ENCODE data around the gene ZBTB7B. TPM values are rescaled to one million over a fixed set of nuclear protein-coding genes. Genes with fewer than 3 reads are reported as not detected.

The ZBTB7B gene
- total RNA-seq, 1 experiment from 2014 or later, result 8.3 TPM

- DNase-seq (ENCODE audit: low spot score), result no peak
Observed at GRCh38 chr1:154988058-154988954, 14.3 kb upstream of the ZBTB7B start.

DNA sequence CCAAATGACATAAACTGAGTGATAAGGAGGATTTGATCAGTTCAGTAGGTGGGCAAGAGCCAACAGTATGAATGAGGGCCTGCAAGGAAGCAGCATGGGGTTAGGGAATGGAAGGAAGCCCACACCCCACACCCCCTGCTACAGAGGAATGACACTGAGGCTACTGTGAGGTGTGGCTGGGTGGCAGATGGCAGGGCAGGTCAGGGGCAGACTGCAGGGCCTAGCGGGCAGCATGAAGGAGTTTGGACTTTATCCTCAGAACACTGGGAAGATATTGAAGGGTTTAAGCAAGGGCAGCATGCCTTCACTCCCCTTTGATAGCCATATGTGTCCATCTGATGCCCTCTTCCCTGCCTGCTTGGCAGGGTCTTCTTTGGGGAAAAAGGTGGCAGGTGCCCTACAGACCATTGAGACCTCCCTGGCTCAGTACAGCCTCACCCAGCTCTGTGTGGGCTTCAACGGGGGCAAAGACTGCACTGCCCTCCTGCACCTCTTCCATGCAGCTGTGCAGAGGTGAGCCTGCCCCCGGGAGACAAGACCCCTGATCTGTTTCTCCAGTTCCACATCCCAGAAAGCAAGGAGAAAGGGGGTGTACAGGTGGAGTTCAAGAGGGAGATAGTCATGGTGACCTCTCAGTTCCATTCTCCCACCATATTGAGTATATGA lies 13.3 kb upstream of the ZBTB7B start:
- no peak for DNase-seq (ENCODE audit: low spot score)

- DNase-seq (ENCODE audit: low spot score), result no peak
Observed at GRCh38 chr1:154990276-154990675, 12.3 kb upstream of the ZBTB7B start.

- peak; percentile 49 for DNase-seq (ENCODE audit: low spot score)
Observed at GRCh38 chr1:154992721-154993571, 9.7 kb upstream of the ZBTB7B start.

DNA sequence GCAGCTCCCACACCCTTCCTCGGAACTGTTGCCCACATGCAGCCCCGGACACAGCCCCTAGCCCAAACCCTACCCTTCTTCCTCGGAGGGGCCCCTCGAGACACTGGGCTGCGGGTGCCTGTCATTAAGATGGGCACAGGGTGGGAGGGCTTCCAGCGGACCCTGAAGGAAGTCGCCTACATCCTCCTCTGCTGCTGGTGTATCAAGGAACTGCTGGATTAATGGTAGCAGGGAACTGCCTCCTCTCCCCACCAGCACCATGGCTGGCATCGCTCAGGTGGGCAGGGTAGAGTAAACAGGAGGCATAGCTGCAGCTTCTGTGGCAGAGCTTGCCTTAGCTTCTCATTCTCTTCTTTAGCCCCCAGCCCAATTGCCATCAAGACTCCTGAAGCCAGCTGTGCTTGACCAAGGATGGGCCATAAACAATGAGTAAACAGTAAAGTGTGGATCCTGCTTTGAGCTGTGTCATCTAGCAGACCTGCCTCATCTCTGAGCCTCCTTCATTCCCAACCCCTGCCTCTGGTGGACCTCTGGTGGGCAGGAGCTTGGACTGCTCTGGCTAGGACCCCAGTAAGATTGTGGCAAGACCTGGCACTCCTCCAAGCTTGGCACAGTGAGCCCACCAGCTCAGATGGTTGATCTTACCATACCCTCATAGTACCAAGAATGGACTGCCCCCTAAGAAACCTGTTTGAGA lies 8.9 kb upstream of the ZBTB7B start, which contains the start of gene LENEP:
TSS of gene LENEP (plus strand) at position 15 of the 697 bp plus-strand sequence. CDS start at position 37, 22 bp downstream.
- no peak for DNase-seq (ENCODE audit: low spot score)

DNA sequence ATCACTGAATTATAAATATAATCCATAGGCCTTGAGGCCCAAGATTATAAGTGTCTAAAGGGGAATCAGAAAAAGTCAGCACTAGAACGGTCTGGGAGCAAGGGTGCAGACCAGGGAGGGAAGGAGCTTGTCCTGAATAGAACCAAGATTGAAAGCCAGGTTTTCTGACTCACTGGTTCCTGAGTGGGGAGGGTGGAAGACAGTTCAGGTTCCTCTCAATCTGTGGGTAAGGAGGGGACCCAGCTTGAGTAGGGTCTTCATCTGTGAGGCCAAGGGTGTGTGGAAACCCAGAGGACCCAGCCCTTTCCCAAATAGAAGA lies 8.4 kb upstream of the ZBTB7B start:
- no peak for DNase-seq (ENCODE audit: low spot score)

DNA sequence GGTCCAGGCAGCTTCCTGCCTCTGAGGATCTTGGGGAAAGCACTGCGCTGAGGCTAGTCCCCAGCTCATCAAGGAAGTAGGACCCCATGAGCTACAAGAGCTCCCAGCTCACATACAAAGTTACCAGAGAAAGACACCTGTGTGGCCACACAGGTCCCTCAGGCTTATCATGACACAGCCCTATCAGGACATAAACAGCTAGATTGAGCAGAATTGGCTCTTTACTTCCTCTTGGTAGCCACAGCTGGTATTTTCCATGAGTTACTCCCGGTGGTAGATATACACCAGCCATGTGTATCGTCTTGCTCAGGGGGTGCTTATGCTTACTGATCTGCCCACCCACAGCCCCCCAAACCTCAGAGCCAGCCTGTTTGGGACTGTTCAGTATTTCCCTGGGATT lies 8.0 kb upstream of the ZBTB7B start:
- no peak for DNase-seq (ENCODE audit: low spot score)

DNA sequence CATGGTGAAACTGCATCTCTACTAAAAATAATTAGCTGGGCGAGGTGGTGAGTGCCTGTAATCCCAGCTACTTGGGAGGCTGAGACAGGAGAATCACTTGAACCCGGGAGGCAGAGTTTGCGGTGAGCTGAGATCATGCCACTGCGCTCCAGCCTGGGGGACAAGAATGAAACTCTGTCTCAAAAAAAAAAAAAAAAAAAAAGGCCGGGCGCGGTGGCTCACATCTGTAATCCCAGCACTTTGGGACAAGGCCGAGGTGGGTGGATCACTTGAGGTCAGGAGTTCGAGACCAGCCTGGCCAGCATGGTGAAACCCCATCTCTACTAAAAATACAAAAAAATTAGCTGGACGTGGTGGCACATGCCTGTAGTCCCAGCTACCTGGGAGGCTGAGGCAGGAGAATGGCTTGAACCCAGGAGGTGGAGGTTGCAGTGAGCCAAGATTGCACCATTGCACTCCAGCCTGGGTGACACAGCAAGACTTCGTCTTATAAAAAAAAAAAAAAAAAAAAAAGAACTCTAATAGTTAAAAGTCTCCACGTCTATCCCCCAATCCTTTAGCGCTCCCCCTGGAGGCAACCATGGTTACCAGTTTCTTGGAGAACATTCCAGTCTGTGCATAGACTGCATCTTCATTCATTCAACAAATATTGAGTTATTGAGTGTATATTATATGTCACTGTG lies 7.2 kb upstream of the ZBTB7B start:
- peak; percentile 81 for DNase-seq (ENCODE audit: low spot score)

DNA sequence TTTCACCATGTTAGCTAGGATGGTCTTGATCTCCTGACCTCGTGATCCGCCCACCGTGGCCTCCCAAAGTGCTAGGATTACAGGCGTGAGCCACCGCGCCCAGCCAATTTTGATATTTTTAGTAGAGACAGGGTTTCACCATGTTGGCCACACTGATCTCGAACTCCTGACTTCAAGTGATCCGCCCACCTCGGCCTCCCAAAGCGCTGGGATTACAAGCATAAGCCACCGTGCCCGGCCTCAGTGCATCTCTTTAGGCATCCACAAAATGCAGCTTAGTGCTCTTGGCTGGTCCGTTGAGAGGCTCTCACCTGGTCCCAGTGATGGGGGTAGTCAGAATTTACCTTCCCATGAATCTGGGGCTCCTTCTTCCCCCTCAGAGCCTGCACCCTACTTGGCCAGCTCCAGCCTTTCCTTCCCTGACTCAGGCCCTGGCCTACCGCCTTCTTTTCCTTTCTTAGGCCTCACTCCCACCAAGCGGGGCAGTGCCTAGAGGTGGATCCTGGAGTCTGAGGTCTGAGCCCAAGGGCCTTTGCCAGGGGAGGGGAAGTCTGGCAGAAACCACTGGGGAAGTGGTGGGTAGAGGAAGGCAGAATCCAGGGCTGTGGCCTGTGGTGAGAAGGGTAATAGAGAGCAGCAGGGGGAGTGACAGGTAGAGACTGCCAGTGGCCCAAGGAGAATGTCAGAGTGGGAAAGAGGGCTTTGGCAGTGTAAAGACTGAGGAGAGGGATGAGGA lies 5.5 kb upstream of the ZBTB7B start:
- DNase-seq (ENCODE audit: low spot score), result no peak

DNA sequence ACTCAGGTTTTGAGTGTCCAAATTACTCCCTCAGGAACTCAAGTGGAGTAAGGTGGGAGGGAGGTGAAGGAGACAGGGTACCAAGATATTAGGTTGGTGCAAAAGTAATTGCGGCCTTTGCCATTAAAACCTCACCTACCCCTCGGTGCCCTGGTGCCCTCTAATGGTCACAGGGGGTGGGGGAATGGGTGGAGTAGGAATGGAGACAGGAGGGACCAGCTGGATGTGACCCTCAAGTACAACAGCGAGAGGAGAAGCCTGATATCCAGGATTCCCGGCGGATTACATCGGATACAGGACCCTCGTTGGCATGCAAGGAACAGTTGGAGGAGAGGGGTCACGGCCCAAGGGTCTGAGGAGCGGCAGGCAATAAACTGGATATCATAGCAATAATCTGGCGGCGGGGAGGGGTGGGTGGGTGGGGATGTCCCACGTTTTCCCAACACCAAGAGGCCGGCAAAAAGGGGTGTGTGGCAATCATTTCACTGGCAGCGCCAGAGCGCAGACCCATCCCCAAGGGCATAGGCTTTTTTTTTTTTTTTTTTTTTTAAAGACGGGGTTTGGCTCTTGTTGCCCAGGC lies 4.3 kb upstream of the ZBTB7B start:
- no peak for DNase-seq (ENCODE audit: low spot score)

- DNase-seq (ENCODE audit: low spot score), result no peak
Observed at GRCh38 chr1:154998818-154999570, 3.6 kb upstream of the ZBTB7B start.

DNA sequence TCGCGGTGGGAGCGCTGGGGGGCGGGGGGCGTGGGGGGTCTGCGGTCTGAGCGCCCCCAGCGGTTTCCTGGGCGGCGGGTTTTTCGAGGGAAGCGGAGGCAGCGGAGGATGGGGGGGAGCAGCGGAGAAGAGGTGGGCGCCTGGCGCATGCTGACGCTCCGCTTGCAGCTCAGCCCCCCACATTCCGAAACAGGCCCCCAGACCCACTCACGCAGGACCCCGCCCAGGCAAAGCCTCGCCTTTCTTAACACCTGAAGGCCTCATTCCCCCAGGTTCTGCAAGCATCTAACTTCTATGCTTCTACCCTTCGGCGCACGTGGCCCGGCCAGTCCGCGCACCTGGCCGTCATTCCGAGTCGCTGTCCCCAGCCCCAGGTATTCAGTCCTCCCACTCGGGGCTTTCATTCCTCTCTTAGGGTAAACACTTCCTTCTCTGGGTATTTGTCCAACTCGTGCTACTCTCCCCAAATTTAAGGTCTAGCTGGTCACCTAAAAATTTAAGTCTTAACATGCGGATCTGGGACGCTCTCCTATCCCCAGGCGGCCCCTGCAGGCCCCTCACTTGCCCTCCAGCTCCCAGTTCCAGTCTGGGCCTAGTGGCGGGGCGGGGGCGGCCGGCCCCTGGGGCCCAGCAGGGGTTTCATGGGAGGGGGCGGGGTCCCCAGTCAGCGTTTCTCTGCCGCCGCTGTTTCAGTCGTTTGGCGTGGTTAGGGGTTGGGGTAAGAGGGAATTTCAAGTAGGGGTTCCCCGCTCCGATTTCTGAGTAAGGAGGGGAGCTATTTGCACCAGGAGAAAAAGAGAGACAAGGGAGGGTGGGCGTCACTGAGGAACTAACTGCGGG lies 2.8 kb upstream of the ZBTB7B start:
- DNase-seq (ENCODE audit: low spot score), result no peak

- no peak for DNase-seq (ENCODE audit: low spot score)
Observed at GRCh38 chr1:155000411-155000725, 2.2 kb upstream of the ZBTB7B start.

DNA sequence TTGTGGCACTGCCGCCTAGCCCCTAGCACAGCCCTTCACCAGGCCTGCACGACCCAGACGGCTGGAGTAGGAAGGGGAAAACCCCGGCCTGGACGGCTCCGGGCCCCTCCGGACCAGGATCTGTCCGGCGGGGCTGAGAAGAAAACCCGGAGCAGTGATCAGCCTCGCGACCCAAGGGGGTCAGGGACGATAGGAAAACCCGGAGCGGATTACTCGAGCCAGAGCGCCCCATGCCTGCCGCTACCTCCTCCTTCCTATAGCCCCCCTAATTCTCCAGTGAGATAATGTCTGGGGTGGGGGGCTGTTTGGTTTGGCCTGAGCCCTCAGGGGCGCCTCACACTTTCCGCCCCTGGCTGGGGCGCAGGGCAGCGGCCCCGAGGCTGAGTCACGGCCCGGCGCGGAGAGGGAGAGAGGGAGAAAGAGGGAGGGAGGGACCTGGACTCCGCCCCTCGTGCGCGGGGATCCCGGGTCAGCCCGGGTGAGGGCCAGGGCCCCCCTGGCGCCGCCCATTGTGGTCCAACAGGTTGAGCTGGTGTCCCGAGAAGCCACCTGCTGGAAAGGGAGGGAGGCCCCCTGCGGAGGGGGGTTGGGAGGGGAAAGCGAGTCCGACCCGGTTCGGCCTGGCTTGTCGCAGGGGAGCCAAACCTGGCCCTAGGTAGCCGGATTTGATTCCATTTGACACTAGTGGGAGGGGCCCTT lies 1.7 kb upstream of the ZBTB7B start:
- peak; percentile 79 for DNase-seq (ENCODE audit: low spot score)

DNA sequence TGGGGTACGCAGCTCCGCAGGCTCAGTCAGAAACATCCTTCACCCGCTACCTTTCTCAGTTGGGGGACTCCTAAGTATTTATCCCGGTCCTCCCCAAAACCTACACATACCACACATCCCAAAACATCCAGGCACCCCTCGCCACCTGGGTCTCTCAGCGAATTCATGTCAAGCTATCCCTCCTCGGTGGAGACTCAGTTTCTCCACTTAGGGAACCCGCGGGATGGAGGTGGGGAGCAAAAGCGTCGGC lies 1.3 kb upstream of the ZBTB7B start:
- DNase-seq (ENCODE audit: low spot score), result no peak

DNA sequence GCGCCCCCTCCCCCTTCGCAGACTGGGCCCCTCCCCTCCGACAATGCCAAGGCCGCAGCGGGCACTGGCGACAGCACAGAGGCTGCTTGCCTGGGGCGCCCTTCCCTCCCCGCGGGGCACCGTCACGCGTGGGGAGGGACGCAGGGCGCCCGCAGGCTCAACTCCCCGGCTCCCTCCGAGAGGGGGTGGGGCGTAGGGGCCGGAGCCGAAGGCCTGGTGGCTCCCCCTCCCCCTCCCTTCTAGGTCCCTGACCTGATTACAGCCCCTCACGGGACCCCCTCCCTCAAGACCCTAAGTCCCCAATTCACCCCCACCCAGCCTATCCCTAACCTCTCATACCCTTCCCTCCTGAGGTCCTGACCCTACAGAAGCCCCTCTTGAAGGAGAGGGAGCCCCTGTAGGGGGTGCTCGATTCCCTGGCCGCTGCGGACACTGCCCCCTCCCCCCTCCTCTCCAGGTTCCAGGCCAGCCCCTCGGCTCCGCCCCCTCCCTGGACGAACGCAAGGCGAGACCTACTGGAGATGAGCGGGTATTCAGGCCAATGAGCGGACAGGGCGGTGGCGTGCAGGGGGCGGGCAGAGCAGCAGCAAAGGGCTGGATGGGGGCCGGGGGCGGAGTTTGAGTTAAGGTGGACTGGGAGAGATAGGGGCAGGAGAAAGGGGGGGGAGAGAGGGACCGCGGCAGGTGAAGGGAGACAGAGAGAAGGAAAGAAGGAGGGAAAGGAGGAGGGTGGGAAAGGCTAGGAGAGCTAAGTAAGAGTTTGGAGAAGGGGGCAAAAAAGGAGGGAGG lies 733 bp upstream of the ZBTB7B start:
- peak; percentile 99 for DNase-seq (ENCODE audit: low spot score)

DNA sequence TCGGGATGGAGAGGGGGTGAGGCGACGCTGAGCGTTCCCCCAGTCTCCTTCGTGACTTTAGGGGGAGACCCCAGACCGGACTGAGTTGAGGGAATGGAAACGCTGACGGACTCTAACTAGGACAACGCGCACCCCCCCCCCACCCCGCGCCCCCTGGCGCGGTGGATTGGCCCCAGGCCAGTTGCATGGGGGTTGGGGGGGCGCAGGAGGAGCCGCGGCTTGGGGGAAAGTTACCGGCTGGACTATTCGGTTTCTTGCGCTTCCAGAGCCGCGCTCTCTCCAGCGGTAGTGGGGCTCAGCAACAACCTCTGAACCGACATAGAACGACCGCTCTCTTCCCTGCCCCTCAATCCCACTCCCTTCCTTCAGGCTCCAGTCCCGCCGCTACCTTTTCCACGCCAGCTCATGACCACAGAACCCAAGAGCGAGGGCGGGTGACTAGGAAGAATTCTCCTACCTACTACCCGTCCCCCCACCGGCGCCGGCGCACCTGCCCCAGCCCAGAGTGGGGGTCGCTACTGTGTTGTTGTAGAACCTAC lies 694 bp downstream of the ZBTB7B start:
- DNase-seq (ENCODE audit: low spot score), result no peak
